H9 (cell line): ENCODE data around the gene CAMK1G. TPM values are rescaled to one million over a fixed set of nuclear protein-coding genes. Genes with fewer than 3 reads are reported as not detected.
A peak's percentile ranks its signal among the peaks of the same experiment; 100 is the strongest.

ENCODE experiments used
- DNase-seq: peaks from one replicate; pipeline ENCODE4 v3.0.0-alpha.2; 2017
- H2AFZ ChIP-seq: one replicate; pipeline ENCODE4 v1.6.1; 2013; ENCODE audit warnings: mild to moderate bottlenecking, low read length, control low read depth, moderate library complexity
- H2AK5ac ChIP-seq: 2 replicates; pipeline ENCODE4 v1.6.1; 2013; ENCODE audit warnings: low read length, control low read depth, mixed read lengths; ENCODE audit not compliant: insufficient read length
- H2BK120ac ChIP-seq: one replicate; pipeline ENCODE4 v1.6.1; 2013; ENCODE audit warnings: low read depth, mild to moderate bottlenecking, low read length, control low read depth, inconsistent platforms; ENCODE audit not compliant: poor library complexity, severe bottlenecking
- H2BK12ac ChIP-seq: 2 replicates; pipeline ENCODE4 v1.6.1; 2013; ENCODE audit warnings: low read length, control low read depth, mixed read lengths, low read depth; ENCODE audit not compliant: insufficient read length
- H2BK15ac ChIP-seq: 2 replicates; pipeline ENCODE4 v1.6.1; 2013; ENCODE audit warnings: low read depth, low read length, control low read depth
- H2BK20ac ChIP-seq: one replicate; pipeline ENCODE4 v1.6.1; 2013; ENCODE audit warnings: low read depth, mild to moderate bottlenecking, low read length, control low read depth, inconsistent platforms; ENCODE audit not compliant: poor library complexity, severe bottlenecking
- H2BK5ac ChIP-seq: 2 replicates; pipeline ENCODE4 v1.6.1; 2013; ENCODE audit warnings: low read length, control low read depth, mixed read lengths; ENCODE audit not compliant: insufficient read length
- H3K14ac ChIP-seq: 2 replicates; pipeline ENCODE4 v1.6.1; 2013; ENCODE audit warnings: low read length, control low read depth; ENCODE audit not compliant: insufficient read depth
- H3K18ac ChIP-seq: 2 replicates; pipeline ENCODE4 v1.6.1; 2013; ENCODE audit warnings: low read depth, mild to moderate bottlenecking, mixed read lengths, low read length, control low read depth; ENCODE audit not compliant: insufficient read length
- H3K23ac ChIP-seq: 2 replicates; pipeline ENCODE4 v1.6.1; 2013; ENCODE audit warnings: low read length, control low read depth, mixed read lengths, low read depth; ENCODE audit not compliant: insufficient read length
- H3K23me2 ChIP-seq: 2 replicates; pipeline ENCODE4 v1.6.1; 2013; ENCODE audit warnings: low read depth, mild to moderate bottlenecking, mixed read lengths, low read length, control low read depth; ENCODE audit not compliant: insufficient read length, poor library complexity, severe bottlenecking
- H3K27ac ChIP-seq: 2 replicates; pipeline ENCODE4 v1.5.1; 2013; ENCODE audit warnings: low read length, control low read depth, mixed read lengths, low read depth; ENCODE audit not compliant: insufficient read length
- H3K27me3 ChIP-seq: 2 replicates; pipeline ENCODE4 v1.6.1; 2013; ENCODE audit warnings: low read length, control low read depth, inconsistent platforms; ENCODE audit not compliant: insufficient read depth
- H3K4ac ChIP-seq: 2 replicates; pipeline ENCODE4 v1.6.1; 2013; ENCODE audit warnings: low read depth, mild to moderate bottlenecking, control low read depth, inconsistent platforms, low read length, moderate library complexity
- H3K4me1 ChIP-seq: 2 replicates; pipeline ENCODE4 v1.6.1; 2013; ENCODE audit warnings: low read length, control low read depth, inconsistent platforms; ENCODE audit not compliant: insufficient read depth
- H3K4me2 ChIP-seq: 2 replicates; pipeline ENCODE4 v1.6.1; 2013; ENCODE audit warnings: low read length, control low read depth, mixed read lengths; ENCODE audit not compliant: insufficient read length, insufficient read depth
- H3K56ac ChIP-seq: 2 replicates; pipeline ENCODE4 v1.6.1; 2013; ENCODE audit warnings: low read depth, mild to moderate bottlenecking, mixed read lengths, low read length, control low read depth; ENCODE audit not compliant: insufficient read length
- H3K79me1 ChIP-seq: 2 replicates; pipeline ENCODE4 v1.6.1; 2013; ENCODE audit warnings: low read depth, mild to moderate bottlenecking, moderate library complexity, low read length, control low read depth, inconsistent platforms; ENCODE audit not compliant: insufficient read depth, poor library complexity, severe bottlenecking
- H3K79me2 ChIP-seq: 2 replicates; pipeline ENCODE4 v1.6.1; 2013; ENCODE audit warnings: low read length, control low read depth, inconsistent platforms; ENCODE audit not compliant: insufficient read depth
- H3K9ac ChIP-seq: 2 replicates; pipeline ENCODE4 v1.6.1; 2013; ENCODE audit warnings: low read length, control low read depth, mixed read lengths; ENCODE audit not compliant: insufficient read length; ENCODE audit errors: extremely low read depth
- H3K9me3 ChIP-seq: one replicate; pipeline ENCODE4 v1.6.1; 2013; ENCODE audit warnings: low read depth, low read length, inconsistent platforms; ENCODE audit not compliant: control insufficient read depth
- H3T11ph ChIP-seq: one replicate; pipeline ENCODE4 v1.6.1; 2013; ENCODE audit warnings: mild to moderate bottlenecking, low read length, control low read depth, inconsistent platforms
- H4K20me1 ChIP-seq: one replicate; pipeline ENCODE4 v1.6.1; 2013; ENCODE audit not compliant: control insufficient read depth, insufficient read length, insufficient read depth
- H4K5ac ChIP-seq: 2 replicates; pipeline ENCODE4 v1.6.1; 2013; ENCODE audit warnings: low read depth, mild to moderate bottlenecking, mixed read lengths, low read length, control low read depth; ENCODE audit not compliant: insufficient read length
- H4K8ac ChIP-seq: replicated peaks from 2 replicates; pipeline ENCODE4 v1.6.1; 2013; ENCODE audit warnings: low read length, control low read depth, mixed read lengths, low read depth; ENCODE audit not compliant: insufficient read length
- H4K91ac ChIP-seq: 2 replicates; pipeline ENCODE4 v1.6.1; 2013; ENCODE audit warnings: low read depth, mild to moderate bottlenecking, moderate library complexity, mixed read lengths, low read length, control low read depth; ENCODE audit not compliant: insufficient read length
- H3K27ac Mint-ChIP-seq, 3 experiments: 2 replicates in 2 of 3; 3 replicates in 1 of 3; pipeline ENCODE4 v1.8.0; 2020 to 2021; ENCODE audit warnings: mixed read lengths in 3 of 3, mild to moderate bottlenecking in 1 of 3, moderate library complexity in 1 of 3
- H3K27me3 Mint-ChIP-seq: 2 replicates; pipeline ENCODE4 v1.8.0; 2021; ENCODE audit warnings: low read depth, mild to moderate bottlenecking, moderate library complexity, mixed read lengths
- H3K36me3 Mint-ChIP-seq, 3 experiments: 2 replicates in 2 of 3; 3 replicates in 1 of 3; pipeline ENCODE4 v1.8.0; 2020 to 2021; ENCODE audit warnings: low read depth in 3 of 3, mixed read lengths in 3 of 3; ENCODE audit not compliant: insufficient read depth in 1 of 3
- H3K4me1 Mint-ChIP-seq, 2 experiments: 2 replicates each; pipeline ENCODE4 v1.8.0; 2020; ENCODE audit warnings: mixed read lengths in 2 of 2
- H3K4me3 Mint-ChIP-seq, 2 experiments: 2 replicates in 1 of 2; 3 replicates in 1 of 2; pipeline ENCODE4 v1.8.0; 2020 to 2021; ENCODE audit warnings: mild to moderate bottlenecking in 2 of 2, mixed read lengths in 2 of 2, moderate library complexity in 1 of 2
- H3K9me3 Mint-ChIP-seq, 2 experiments: 2 replicates in 1 of 2; 3 replicates in 1 of 2; pipeline ENCODE4 v1.8.0; 2020; ENCODE audit warnings: mild to moderate bottlenecking in 2 of 2, mixed read lengths in 2 of 2, moderate library complexity in 1 of 2
- WGBS: extraction: QIAGEN DNeasy Blood & Tissue Kit; methylation state at CpG from one replicate; pipeline ENCODE4 v1.1.7; 2013; ENCODE audit warnings: missing lambda C conversion rate, low lambda C conversion rate, mixed read lengths; ENCODE audit not compliant: insufficient read length; ENCODE audit errors: extremely low coverage; 5-methylcytosine and 5-hydroxymethylcytosine counted together
- total RNA-seq: library from RNA; stranded (reverse); gene quantifications from 2 replicates; pipeline ENCODE4 v1.2.1, GENCODE V29; 2021
- TF ChIP-seq, protein P1 (sequence below): fragments of 200-600 bp; sonication (generic); conservative IDR thresholded peaks from 3 replicates; pipeline ENCODE4 v1.8.0; 2021; ENCODE audit warnings: antibody characterized with exemption, mild to moderate bottlenecking

Gene CAMK1G
- total RNA-seq, 1 experiment from 2014 or later = 0.28 TPM

GRCh38 chr1:209565759-209566678, 17.5 kb upstream of the CAMK1G start:
- WGBS = no CpG with 5 or more reads among the region's 15 CpGs
- DNase-seq = peak; percentile 90
- peak overlapping the region in 1 of 3 experiments; percentile 63; a peak in 1 of 7 replicates for H3K27ac Mint-ChIP-seq

More at GRCh38 chr1:209565759-209566678, 17.5 kb upstream of the CAMK1G start:
- H3K36me3 Mint-ChIP-seq = no peaks in the 10 kb centered on the region; a peak in 1 of 7 replicates
- H4K20me1 ChIP-seq = no peaks in the 10 kb centered on the region
- H3K23ac ChIP-seq = no peak overlapping the region
- H3T11ph ChIP-seq = no peak overlapping the region
- H3K4me3 Mint-ChIP-seq = no peak overlapping the region
- no peak overlapping the region for H2BK20ac ChIP-seq
- H3K27me3 ChIP-seq = no peaks in the 10 kb centered on the region
- H3K4me1 Mint-ChIP-seq = peaks cover 32 to 35% of the 10 kb centered on the region in 2 experiments
- no peak overlapping the region for H2BK12ac ChIP-seq
- no peaks in the 10 kb centered on the region for H3K79me1 ChIP-seq
- H2AFZ ChIP-seq = no peak overlapping the region
- H4K8ac ChIP-seq = no peak overlapping the region
- H2BK15ac ChIP-seq = no peak overlapping the region
- H3K9ac ChIP-seq = no peak overlapping the region
- H4K91ac ChIP-seq = no peak overlapping the region
- no peak overlapping the region for H3K27ac ChIP-seq
- H3K4ac ChIP-seq = no peak overlapping the region
- no peak overlapping the region for H4K5ac ChIP-seq
- H3K4me2 ChIP-seq = no peak overlapping the region
- no peaks in the 10 kb centered on the region for H3K9me3 ChIP-seq
- no peak overlapping the region for H3K56ac ChIP-seq
- H3K27me3 Mint-ChIP-seq = peaks cover 35% of the 10 kb centered on the region
- H2BK120ac ChIP-seq = no peak overlapping the region
- H2BK5ac ChIP-seq = no peak overlapping the region
- TF ChIP-seq, protein P1, sequence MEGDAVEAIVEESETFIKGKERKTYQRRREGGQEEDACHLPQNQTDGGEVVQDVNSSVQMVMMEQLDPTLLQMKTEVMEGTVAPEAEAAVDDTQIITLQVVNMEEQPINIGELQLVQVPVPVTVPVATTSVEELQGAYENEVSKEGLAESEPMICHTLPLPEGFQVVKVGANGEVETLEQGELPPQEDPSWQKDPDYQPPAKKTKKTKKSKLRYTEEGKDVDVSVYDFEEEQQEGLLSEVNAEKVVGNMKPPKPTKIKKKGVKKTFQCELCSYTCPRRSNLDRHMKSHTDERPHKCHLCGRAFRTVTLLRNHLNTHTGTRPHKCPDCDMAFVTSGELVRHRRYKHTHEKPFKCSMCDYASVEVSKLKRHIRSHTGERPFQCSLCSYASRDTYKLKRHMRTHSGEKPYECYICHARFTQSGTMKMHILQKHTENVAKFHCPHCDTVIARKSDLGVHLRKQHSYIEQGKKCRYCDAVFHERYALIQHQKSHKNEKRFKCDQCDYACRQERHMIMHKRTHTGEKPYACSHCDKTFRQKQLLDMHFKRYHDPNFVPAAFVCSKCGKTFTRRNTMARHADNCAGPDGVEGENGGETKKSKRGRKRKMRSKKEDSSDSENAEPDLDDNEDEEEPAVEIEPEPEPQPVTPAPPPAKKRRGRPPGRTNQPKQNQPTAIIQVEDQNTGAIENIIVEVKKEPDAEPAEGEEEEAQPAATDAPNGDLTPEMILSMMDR = peak; percentile 87
- no peaks in the 10 kb centered on the region for H3K23me2 ChIP-seq
- H2AK5ac ChIP-seq = no peak overlapping the region
- peak overlapping the region; percentile 21 for H3K18ac ChIP-seq
- no peaks in the 10 kb centered on the region; a peak in 1 of 5 replicates for H3K9me3 Mint-ChIP-seq
- 0 out of 2 replicates have a peak, but pooled peaks cover 3% of the 10 kb centered on the region for H3K4me1 ChIP-seq
- no peaks in the 10 kb centered on the region for H3K79me2 ChIP-seq
- no peak overlapping the region for H3K14ac ChIP-seq
